GM21360 (cell line): Measurements from ENCODE around the gene GASK1B.
A peak's percentile ranks its signal among the peaks of the same experiment; 100 is the strongest.

Source experiments
- ATAC-seq: cut with Tn5 transposase; IDR thresholded peaks from one replicate; pipeline ENCODE4 v1.9.1; 2021; ENCODE audit warnings: mild to moderate bottlenecking, moderate library complexity; ENCODE audit not compliant: unreplicated experiment

Gene GASK1B

DNA sequence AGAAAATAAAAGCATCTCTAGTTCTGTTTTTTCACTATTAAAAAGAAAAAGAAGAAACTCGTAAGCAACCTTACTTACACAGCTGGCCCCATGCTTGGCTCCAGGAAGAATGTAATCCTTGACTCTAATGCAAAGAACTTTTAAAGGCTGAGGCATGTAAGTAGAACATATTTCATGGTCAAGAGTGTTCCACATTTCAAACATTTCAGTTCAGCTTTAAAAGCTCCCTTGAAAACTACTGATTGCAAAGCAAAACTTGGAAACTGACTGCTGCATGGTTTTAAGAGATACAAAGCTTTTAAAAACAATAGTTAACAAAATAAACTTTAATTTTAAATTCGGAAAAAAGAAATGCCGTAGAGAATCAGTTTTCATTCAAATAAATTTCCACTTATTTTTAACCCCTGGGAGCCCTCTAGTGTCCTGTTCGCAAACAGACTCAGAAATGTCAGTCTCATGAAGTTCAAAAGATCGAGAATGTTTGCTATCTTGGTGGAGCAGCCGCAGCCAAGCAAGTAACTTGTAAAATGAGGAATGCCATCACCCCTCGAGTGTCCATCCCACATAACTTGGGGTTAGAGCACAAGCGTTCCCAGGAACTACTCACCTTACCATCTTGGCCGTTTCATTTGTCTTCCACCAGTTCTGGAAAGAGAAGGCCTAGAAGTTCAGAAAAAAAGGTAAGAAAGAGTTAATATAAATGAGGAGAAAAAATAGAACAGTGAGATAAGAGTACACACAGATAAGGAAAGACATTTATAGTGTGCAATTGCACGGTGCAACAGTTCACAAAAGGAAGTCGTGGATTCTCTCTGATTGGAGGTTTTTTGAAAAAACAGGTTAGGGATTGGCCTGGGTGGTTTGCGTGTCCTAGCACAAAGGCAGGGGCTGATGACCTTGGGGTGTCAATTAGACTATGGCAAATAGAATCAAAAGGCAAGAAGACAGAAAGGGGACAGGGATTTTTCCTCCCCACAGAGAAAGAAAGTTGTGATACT lies at the start of gene GASK1B:
Gene GASK1B, minus strand, starts transcription at position 765 of the 998 bp plus-strand sequence. CDS start 1,650 bp downstream, outside the sequence.
- peak; percentile 44 for ATAC-seq

- ATAC-seq, result no peak
Measured at GRCh38 chr4:158219623-158220022, 46.8 kb upstream of the GASK1B start.

- ATAC-seq, result no peak
Measured at GRCh38 chr4:158217763-158218162, 44.9 kb upstream of the GASK1B start.

GRCh38 chr4:158214856-158215255 lies 42.0 kb upstream of the GASK1B start:
- no peak for ATAC-seq

DNA sequence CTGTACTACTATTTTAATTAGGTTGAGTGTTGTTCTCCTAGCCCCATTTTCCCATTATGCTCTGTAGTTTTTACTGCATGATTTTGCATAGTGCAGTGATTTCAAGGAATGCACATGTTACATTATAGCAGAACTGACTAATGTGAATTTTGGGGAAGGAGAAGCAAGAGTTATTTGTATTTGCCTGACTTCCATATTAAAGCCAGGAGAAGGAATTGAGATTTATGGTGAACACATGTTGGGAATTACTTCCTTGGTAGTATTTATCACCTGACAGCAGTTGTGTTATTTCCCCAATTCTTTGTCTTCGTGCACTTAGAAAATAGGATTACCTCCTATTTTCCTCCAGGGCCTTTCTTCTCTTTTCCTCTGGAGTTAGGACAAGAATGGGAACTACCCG lies 40.6 kb upstream of the GASK1B start:
- no peak for ATAC-seq

- no peak for ATAC-seq
Measured at GRCh38 chr4:158211222-158211621, 38.4 kb upstream of the GASK1B start.

- peak; percentile 89 for ATAC-seq
Measured at GRCh38 chr4:158209825-158210807, 37.3 kb upstream of the GASK1B start, which contains the start of gene TMEM144. TMEM144 (plus strand) TSS chr4:158210486; CDS start chr4:158212668, 2,182 bp downstream.

- ATAC-seq, result peak; percentile 65
Measured at GRCh38 chr4:158208963-158209640, 36.3 kb upstream of the GASK1B start.

- ATAC-seq, result no peak
Measured at GRCh38 chr4:158203929-158204328, 31.1 kb upstream of the GASK1B start.

DNA sequence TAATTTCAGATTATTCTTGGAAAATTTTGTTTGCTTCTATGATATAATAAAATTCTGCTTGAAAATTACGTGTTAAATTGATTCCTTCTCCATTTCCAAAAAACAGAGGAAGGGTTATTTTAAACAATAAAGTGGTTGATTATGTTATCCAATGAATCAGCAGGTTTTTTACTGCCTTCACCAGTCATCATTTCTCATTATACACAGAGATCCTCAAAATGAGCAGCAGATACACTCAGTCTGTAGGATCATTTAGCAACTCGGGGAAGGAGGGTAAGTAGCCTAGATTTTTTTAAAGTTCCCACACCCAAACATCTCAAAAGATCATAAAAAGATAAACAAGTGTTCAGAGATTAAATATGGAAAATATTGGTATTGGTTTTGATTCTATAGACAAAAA lies 30.6 kb upstream of the GASK1B start:
- no peak for ATAC-seq

- ATAC-seq, result peak; percentile 50
Measured at GRCh38 chr4:158202481-158202880, 29.7 kb upstream of the GASK1B start.

DNA sequence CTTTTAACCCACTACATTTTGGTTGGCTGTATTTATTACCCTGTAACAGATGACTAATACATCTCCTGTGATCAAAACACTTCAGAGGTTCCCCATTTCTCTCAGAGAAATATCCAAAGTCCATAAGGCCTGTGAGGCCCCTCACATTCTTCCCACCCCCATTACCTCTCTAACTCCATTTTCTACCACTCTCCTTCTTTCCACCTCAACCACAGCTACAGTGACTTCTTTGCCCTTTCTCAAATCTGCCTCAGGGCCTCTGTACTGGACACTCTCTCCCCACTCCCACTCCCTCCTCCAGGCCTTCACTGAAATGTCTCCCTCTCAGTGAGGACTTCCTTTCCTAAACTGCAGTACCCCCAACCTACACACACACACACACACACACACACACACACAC lies 29.1 kb upstream of the GASK1B start:
- ATAC-seq, result no peak

GRCh38 chr4:158201322-158201721 lies 28.5 kb upstream of the GASK1B start:
- no peak for ATAC-seq

DNA sequence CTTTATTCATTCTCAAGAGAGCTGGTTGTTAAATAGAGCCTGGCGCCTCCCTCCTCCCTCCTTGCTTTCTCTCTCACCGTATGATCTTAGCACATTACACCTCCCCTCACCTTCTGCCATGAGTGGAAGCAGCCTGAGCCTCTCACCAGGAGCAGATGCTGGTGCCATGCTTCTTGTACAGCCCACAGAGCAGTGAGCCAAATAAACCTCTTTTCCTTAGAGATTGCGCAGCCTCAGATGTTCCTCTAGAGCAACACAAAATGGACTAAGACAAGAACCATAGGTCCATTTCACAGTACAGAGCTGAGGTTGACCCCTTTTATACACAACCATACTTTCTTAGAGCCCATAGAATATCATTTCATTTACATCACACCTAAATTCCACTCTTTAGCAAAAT lies 27.4 kb upstream of the GASK1B start:
- ATAC-seq, result no peak

DNA sequence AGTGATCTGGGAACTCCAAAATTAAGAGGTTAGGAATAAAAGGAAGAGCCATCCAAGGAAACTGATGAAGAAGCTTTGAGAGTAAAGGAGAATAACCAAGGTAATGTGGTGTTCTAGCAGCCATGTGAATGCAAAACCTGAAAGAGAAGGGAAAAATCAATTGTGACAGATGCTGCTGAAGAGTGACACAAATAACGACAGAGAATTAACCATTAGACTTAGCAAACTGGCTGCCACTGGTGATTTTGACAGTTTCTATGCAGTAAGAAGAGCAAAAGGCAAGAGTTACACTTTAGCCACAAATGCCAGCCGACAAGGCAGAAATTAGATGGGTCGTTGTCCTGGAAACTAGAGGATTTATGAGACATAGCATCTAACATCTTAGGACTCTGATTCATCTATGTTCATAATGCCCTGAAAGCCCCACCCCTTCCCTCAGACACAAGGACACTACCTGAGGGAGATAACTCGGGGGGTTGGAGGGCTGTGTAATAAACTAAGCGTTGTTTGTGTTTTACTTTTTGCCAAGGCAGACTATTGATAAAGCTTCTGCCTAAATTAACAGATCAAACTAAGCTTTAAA lies 24.5 kb upstream of the GASK1B start:
- ATAC-seq, result no peak

DNA sequence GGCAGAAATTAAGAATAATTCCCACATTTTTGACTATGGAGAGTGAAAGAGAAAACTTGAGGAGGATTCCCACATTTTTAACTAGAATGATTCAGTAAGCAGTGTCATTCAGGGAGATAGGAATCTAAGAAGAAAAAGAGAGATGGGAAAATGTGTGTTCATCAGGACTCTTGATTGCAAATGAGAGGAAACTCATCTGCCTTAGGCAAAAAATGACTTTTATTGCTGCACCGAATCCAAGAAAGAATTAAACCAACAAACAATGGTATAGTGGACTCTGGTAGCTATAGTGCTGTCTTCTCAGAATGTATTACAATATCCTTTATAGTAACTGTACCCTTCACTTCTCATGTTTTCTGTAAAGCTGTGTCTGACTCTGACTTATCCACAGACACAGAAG lies 22.5 kb upstream of the GASK1B start:
- no peak for ATAC-seq

- ATAC-seq, result no peak
Measured at GRCh38 chr4:158193171-158193749, 20.4 kb upstream of the GASK1B start.

GRCh38 chr4:158192439-158193158 lies 19.8 kb upstream of the GASK1B start:
- no peak for ATAC-seq

- ATAC-seq, result no peak
Measured at GRCh38 chr4:158190718-158191117, 17.9 kb upstream of the GASK1B start.
